GM21526 (cell line): ENCODE data around the gene EEF1AKMT3.
A peak's percentile ranks its signal among the peaks of the same experiment; 100 is the strongest.

Experiments
- ATAC-seq: cut with Tn5 transposase; IDR thresholded peaks from one replicate; pipeline ENCODE4 v1.9.1; 2021; ENCODE audit warnings: moderate library complexity; ENCODE audit not compliant: unreplicated experiment, low FRiP score

Gene EEF1AKMT3

GRCh38 chr12:57750561-57751431, 21.6 kb upstream of the EEF1AKMT3 start:
- ATAC-seq, result no peak

DNA sequence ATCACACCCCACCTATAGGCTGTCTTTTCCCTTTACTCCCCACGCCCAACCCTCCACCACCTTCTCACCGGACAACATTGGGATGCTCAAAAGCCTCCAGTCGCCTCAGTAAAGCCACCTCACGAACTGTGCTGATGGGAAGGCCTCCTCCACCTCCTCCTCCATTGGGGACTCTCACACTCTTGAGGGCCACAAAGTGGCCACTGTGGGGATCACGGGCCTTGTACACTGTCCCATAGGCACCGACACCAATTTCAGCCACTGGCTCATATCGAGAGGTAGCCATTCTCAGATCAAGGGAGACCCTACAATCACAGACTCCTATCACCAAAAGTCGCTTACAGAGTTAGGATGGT, 21.0 kb upstream of the EEF1AKMT3 start:
- ATAC-seq, result no peak

DNA sequence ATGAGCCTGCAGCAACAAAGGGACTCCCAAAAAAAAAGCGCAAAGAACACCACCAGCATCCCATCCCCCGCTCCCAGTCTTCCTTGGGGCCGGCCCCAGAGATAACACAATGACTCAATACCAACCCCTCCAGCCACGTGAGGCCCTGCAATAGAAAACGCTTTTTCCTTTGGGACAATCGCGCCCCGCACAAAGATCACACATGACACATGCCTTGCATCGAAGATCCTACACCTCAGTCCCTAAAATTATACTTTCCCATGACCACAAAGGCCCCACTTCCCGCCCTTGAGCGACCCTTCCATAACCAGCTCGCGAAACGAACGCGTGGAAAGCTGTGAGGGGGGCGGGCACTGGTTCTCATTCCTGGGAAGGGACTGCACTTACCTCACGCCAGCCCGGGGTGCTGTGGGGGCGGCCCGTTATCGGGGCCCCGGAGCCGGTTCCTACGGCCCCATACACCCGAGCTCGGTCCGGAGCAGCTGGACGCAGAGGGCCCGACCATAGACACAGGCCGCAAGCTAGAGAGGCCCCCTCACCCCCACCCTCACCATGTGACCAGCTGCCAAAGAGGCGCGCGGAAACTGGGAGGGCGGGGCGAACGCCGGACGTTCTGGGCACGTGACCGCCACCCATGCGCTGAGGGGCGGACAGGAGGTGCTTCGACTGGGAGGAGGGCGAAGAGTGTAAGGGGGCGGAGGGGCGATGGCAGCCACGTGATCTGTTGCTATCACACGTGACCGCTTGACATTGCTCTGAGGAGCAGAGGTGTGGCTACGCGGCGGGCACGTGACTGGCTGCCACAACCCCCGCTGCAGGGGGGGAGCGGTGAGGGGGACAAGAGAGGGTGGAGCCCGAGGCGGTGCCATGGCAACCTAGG, 20.4 kb upstream of the EEF1AKMT3 start, which contains the start of gene CDK4:
Gene CDK4 (minus strand): TSS at position 523 of the 880 bp plus-strand sequence. CDS start 593 bp downstream, outside the sequence.
- peak; percentile 63 for ATAC-seq

DNA sequence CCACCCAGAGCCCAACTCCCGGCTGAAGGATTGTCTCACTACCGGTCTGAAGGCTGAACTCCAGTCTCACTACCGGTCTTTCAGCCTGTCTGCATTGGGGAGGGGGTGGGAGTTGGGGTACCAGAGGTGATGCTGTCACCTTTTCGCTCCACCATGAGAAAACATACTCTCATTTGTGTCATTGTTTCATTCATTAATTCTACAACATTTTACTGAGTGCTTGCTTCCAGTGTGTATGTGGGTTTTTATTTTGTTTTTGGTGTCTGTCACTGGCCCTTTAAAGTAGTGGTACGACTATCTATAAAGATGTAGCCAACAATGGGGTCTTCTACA, 19.8 kb upstream of the EEF1AKMT3 start:
- ATAC-seq, result no peak

GRCh38 chr12:57753756-57754337, 18.6 kb upstream of the EEF1AKMT3 start:
- no peak for ATAC-seq

- peak; percentile 32 for ATAC-seq
These were observed 17.8 kb upstream of the EEF1AKMT3 start, which contains the start of gene MARCHF9 for GRCh38 chr12:57754411-57755193. Gene MARCHF9, plus strand, starts transcription at chr12:57755103. Its CDS starts 426 bp downstream, at chr12:57755529.

GRCh38 chr12:57755194-57755453, 17.3 kb upstream of the EEF1AKMT3 start:
- no peak for ATAC-seq

DNA sequence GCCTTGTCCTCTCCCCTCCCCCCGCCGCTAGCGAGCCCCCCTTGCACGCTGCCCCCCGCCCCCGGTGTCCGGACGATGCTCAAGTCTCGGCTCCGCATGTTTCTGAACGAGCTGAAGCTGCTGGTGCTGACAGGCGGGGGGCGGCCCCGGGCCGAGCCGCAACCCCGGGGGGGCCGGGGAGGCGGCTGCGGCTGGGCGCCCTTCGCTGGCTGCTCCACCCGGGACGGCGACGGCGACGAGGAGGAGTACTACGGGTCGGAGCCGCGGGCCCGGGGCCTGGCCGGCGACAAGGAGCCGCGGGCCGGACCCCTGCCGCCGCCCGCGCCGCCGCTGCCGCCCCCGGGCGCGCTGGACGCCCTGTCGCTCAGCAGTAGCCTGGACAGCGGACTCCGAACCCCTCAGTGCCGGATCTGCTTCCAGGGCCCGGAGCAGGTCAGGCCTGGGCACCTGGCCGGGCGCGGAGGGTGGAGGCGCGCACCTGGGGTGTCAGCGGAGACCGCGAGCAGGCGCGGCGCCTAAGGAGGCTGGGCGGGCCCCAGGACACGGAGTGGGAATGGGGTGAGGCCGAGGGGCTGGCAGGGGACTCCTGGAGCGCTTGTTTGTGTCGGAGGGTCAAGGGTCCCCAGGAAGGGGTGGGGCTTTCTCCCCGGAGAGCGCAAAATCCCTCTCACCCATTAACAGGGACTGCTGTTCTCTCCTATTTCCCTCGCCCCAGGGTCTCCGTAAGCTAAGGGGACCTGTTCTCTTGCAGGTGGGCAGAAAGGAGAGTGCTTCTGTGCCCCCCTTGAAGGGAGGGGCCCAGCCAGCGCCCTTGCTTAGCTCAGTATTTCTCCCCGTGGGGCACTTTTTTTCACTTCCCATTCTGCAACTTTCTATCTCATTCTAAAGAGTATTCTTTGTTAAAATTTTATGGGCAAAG, 16.7 kb upstream of the EEF1AKMT3 start:
- no peak for ATAC-seq

DNA sequence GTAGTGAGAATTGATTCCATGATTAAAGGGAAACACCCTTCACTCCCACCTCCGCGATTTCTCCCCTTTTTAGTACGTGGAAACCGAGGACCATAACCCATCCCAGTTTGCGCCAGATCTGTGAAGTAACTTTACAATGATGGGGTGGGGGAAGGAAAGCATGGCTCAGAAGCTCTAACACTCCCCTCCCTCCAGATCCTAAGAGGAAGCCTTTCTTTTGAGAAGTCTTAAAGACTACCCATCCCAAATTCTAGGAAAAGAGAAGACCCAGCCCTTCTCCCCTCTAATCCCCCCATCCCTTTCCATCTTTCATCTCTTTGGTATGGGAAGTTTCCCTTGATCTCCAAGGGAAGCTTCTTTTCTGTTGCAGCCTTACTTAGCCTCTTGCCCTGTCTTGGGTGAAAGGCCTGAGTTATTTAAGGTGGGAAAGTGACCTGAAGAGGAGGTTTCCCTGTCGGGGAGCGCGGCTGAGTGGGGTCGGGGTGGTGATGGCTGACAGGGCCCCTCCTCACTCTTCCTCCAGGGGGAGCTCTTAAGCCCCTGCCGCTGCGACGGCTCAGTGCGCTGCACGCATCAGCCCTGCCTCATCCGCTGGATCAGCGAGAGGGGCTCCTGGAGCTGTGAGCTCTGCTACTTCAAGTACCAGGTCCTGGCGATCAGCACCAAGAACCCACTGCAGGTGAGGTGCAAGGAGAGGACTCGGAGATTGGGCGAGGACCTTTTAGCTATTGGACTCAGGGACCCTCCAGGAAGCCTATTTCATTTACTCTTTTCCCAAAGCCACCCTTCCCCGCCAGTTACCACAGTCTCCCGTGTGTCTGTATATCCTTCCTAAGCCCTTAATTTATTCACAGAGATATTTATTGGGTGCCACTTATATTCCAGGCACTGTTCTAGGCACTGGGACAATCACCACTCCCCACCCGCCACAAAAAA, 15.7 kb upstream of the EEF1AKMT3 start:
- no peak for ATAC-seq

DNA sequence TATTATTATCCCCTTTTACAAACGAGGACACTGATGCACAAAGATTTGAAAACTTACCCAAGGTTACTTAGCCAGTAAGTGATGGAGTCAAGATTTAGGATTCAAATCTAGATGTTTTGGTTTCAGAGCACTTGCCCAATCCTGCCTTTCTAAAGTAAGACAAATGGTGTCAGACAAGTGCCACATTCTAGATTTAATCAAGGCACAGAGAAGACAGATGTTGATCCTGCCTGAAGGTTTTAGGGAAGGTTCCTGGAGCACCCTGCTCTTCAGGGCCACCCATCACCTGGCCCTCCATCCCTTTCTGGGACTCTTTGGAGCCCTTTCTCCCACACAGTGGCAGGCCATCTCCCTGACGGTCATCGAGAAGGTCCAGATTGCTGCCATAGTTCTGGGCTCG, 14.6 kb upstream of the EEF1AKMT3 start:
- ATAC-seq, result no peak

GRCh38 chr12:57758552-57759359, 13.7 kb upstream of the EEF1AKMT3 start:
- ATAC-seq, result no peak

DNA sequence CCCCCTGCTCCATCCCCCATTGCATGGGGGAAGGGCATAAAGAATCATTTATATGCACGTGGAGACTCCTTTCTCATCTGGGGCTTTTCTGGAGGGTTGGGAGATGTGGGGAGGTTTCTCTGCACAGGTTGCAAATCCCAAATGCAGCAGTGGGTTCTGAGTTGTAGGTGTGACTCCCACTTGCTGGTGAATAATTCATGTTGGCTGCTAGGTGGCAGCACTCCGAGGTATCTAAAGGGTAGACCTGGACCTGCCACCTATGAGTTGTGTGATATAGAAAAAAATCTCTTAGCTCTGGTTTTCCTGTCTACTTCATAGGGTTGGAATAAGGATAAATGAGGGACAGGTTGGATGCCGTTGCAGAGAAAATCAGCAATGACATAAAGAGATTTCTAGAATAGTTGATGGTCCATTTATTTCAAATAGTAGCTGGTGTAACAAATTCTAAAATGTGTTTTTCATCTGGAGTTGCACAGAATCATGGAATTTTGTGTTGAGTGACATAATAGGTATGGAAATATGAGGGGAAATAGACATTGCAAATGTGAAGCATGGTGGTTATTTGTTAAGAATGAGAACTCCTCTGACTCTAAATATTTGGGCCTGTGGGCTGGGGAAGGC, 12.9 kb upstream of the EEF1AKMT3 start:
- ATAC-seq, result no peak

- ATAC-seq, result no peak
These were observed 11.9 kb upstream of the EEF1AKMT3 start for GRCh38 chr12:57760347-57760982.

- ATAC-seq, result no peak
These were observed 10.9 kb upstream of the EEF1AKMT3 start for GRCh38 chr12:57761391-57761998.

DNA sequence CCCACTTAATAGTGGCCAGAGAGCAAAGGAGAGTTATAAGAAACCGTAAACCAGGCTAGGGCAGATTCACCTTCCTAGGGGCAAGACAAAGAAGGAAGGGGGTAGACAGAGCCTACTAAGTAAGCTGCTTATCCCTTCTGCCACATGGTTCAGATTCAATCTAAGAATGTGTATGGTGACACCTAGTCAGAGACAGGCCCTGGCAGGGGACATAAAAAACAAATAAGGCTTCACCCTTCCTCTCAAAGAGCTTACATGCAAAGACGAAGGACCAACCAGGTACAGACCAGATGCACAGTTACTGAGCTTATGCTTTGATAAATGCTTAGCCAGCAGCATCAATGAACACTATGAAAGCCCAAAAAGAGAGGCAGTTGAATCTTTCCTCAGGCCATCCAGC, 10.0 kb upstream of the EEF1AKMT3 start:
- ATAC-seq, result no peak

- ATAC-seq, result no peak
These were observed 8.3 kb upstream of the EEF1AKMT3 start for GRCh38 chr12:57763881-57764661.
